Mesodermal cell (in vitro differentiated cells): ENCODE data around the gene CLPX. TPM values are rescaled to one million over a fixed set of nuclear protein-coding genes. Genes with fewer than 3 reads are reported as not detected.
"Not testable (repeated sequence)": the region's sequence is repeated elsewhere in the genome, so short reads cannot be mapped to it uniquely, and the experiment has no call there.

Experiments
- H3K27ac ChIP-seq: 2 replicates; pipeline ENCODE4 v1.7.0; 2013; ENCODE audit warnings: mild to moderate bottlenecking, low read depth, low read length, moderate library complexity; ENCODE audit not compliant: severe bottlenecking
- H3K36me3 ChIP-seq: 2 replicates; pipeline ENCODE4 v1.7.1; 2013; ENCODE audit warnings: mild to moderate bottlenecking, low read length, moderate library complexity; ENCODE audit not compliant: control insufficient read depth, insufficient read depth
- H3K4me1 ChIP-seq: one replicate; pipeline ENCODE4 v1.7.1; 2013; ENCODE audit warnings: mild to moderate bottlenecking, low read length; ENCODE audit not compliant: insufficient read depth, control insufficient read depth, poor library complexity, severe bottlenecking
- H3K4me3 ChIP-seq: 2 replicates; pipeline ENCODE4 v1.7.0; 2013; ENCODE audit warnings: low read length, control low read depth, mild to moderate bottlenecking; ENCODE audit not compliant: insufficient read depth, poor library complexity, severe bottlenecking; ENCODE audit errors: extremely low read depth
- H3K9me3 ChIP-seq: 2 replicates; pipeline ENCODE4 v1.7.1; 2013; ENCODE audit warnings: mild to moderate bottlenecking, low read length, moderate library complexity; ENCODE audit not compliant: control insufficient read depth
- WGBS, 2 experiments: methylation state at CpG; one replicate each; pipeline ENCODE4 v1.1.5; 2013; ENCODE audit warnings: missing lambda C conversion rate in 2 of 2; ENCODE audit not compliant: insufficient coverage in 2 of 2; 5-methylcytosine and 5-hydroxymethylcytosine counted together
- polyA plus RNA-seq, 2 experiments: library from polyadenylated mRNA; stranded (reverse); fragments of 50-300 nt; gene quantifications; one replicate each; pipeline ENCODE4 v1.2.3, GENCODE V29; 2013

CLPX gene
- polyA plus RNA-seq (2013, experiment 1 of 2) = 48.1 TPM
- polyA plus RNA-seq (2013, experiment 2 of 2) = 41.9 TPM

DNA sequence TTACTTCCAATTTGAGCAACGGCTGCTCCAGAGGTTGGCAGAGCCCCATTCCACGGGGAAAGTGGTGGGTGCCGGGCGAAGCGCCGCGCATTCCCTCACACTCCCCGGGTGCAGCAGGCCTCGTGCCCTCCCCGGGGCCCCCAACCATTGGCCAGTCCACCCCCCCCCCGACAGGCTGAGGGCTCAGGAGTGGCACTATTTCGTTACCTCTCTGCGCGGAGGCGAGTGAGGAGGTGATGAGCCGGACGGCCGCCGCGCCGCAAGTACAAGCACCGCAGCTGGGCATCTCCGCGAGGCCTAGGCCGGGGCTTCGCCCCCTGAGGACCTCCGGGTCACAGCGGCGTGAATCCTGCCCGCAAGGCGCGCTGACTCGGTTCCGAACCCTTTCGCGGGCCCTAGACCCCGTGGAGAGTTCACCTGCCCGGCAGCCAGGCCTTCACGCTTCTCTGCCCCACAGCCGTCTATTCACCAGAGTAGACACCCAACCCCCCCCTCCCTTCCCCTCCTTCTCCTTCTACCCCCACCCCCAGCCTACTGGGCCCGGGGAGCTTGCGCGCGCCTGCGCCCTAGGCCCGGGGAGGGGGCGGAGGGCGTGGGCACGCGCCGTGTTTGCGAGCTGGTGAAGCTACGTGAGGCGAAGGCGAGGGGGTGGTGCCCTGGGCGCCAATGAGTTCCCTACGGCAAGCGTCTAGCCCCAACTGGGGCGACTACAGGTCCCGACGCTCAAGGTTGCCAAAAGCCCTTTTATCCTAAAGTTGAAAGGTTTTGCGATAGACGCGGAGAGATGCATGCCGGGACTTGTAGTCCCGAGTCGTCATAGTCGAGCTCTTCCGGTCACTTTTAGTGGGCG, at the start of gene CLPX:
CLPX (minus strand) TSS at position 475 of the 850 bp plus-strand sequence; CDS start at position 286, 189 bp downstream.
- H3K27ac ChIP-seq = peak within 1 kb of the TSS; percentile 81
- H3K4me3 ChIP-seq = peak within 1 kb of the TSS; percentile 92
- 0 to 1% methylated on average over 48 to 50 of the region's 70 CpGs for WGBS, 2 experiments
- peaks cover 20% of the 10 kb centered on the region for H3K36me3 ChIP-seq
- H3K9me3 ChIP-seq = no peaks in the 10 kb centered on the region
- peaks cover 13% of the 10 kb centered on the region for H3K4me1 ChIP-seq

DNA sequence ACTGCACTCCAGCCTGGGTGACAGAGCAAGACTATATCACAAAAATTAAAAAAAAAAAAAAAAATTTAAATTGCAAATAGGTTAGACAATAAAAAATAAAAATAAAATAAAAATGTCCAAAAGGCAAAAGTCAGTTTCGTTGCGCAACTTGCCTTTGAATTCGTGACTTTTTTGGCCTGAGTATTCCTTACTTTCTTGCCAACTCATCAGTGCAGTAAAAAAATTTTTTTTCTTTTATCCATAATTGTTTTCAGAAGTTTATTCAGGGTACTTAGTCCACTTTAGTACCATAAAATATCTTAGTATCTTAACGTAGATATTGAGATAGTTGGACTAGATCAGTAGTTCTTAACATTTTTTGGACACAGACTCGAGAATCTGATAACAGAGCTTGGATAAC, 48.6 kb upstream of the CLPX start:
- WGBS, 2 experiments = 95 to 100% methylated on average over 1 to 4 of the region's 5 CpGs
- Histone ChIP-seq H3K4me1 (no peaks in the 10 kb centered on the region), H3K27ac (no peak overlapping the region), H3K4me3 (no peak overlapping the region), H3K9me3 (no peaks in the 10 kb centered on the region), H3K36me3 (no peaks in the 10 kb centered on the region)

DNA sequence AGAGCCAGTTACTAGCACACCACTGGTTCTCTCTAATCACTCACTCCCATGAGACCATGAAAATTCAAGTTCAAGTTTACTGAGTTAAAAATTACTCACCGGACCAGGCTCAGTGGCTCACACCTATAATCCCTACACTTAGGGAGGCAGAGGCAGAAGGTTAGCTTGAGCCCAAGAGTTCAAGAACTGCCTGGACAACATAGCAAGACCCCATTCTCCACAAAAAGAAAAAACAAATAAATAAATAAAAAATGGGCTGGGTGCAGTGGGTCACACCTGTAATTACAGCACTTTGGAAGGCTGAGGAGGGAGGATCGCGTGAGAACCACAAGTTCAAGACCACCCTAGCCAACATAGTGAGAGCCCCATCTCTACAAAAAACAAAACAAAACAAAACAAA, 47.4 kb upstream of the CLPX start:
- no peak overlapping the region for H3K4me3 ChIP-seq
- WGBS, 2 experiments = 88 to 100% methylated on average over 1 of the region's 3 CpGs
- no peaks in the 10 kb centered on the region for H3K9me3 ChIP-seq
- no peak overlapping the region for H3K27ac ChIP-seq
- H3K36me3 ChIP-seq = no peaks in the 10 kb centered on the region
- no peaks in the 10 kb centered on the region for H3K4me1 ChIP-seq

DNA sequence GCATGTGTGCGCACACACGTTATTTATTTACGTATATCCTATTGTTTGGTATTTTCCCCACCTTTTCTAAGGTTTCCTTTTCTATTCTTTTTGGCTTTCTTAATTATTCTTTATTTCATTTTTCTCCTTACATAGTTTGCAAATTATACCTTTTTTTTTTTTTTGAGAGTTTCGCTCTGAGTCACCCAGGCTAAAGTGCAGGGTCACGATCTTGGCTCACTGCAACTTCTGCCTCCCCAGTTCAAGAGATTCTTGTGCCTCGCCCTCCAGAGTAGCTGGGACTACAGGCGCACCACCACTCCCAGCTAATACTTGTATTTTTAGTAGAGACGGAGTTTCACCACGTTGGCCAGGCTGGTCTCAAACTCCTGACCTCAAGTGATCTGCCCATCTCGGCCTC, 46.2 kb upstream of the CLPX start:
- Histone ChIP-seq H3K4me1 (no peaks in the 10 kb centered on the region), H3K9me3 (no peaks in the 10 kb centered on the region), H3K4me3 (no peak overlapping the region), H3K36me3 (no peaks in the 10 kb centered on the region), H3K27ac (no peak overlapping the region)
- 86 to 97% methylated on average over 6 to 10 of the region's 10 CpGs for WGBS, 2 experiments

DNA sequence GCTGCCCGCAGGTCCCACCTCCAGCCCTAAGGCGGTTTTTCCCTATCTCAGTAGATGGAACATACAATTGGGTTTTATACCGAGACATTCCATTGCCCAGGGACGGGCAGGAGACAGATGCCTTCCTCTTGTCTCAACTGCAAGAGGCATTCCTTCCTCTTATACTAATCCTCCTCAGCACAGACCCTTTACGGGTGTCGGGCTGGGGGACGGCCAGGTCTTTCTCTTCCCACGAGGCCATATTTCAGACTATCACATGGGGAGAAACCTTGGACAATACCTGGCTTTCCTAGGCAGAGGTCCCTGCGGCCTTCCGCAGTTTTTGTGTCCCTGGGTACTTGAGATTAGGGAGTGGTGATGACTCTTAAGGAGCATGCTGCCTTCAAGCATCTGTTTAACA, 41.8 kb upstream of the CLPX start:
- not testable (repeated sequence) for H3K27ac ChIP-seq, H3K4me1 ChIP-seq, H3K9me3 ChIP-seq, H3K4me3 ChIP-seq, H3K36me3 ChIP-seq
- WGBS, 2 experiments = no CpG with 5 or more reads among the region's 10 CpGs

DNA sequence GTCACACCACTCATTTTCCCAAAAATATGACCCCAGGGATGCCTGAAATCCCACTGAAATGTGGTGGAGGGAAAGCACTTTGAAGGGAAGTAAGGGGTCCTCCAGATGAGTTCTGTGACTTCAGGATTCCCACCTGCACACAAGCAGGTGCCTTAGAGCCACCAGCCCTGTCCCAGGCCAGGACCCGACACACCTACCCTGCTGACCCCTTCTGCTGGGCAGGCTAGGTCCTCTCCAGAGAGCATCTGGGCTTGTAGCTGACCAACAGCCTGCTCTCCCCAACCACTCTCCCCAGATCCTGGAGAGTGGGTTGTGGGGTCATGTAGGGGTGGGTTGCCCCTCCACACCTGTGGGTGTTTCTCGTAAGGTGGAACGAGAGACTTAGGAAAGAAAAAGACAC, 41.1 kb upstream of the CLPX start:
- no peak overlapping the region for H3K27ac ChIP-seq
- 100% methylated on average over 1 of the region's 3 CpGs; no CpG with 5 or more reads in 1 of the 2 experiments for WGBS, 2 experiments
- no peaks in the 10 kb centered on the region for H3K4me1 ChIP-seq
- no peak overlapping the region for H3K4me3 ChIP-seq
- H3K36me3 ChIP-seq = no peaks in the 10 kb centered on the region
- no peaks in the 10 kb centered on the region for H3K9me3 ChIP-seq

DNA sequence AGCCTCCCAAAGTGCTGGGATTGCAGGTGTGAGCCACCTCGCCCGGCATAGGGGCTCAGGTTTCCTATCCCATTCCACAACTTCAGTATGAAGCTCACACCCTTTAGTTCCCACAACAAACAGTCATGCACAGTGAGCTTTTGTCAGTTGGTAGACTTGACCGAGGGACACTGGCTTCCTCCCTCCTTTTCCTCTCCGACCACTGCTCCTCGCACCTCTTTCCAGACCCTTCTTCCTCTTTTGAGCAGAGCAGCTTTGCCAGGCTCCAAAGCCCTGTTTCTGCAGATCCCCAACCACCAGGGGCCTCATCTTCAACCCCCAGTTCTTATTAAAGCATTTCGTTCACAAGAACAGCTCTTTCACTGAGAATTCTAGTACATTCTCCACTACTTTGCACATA, 38.9 kb upstream of the CLPX start:
- WGBS, 2 experiments = 86 to 100% methylated on average over 4 to 5 of the region's 6 CpGs
- Histone ChIP-seq H3K36me3 (no peaks in the 10 kb centered on the region), H3K4me3 (no peak overlapping the region), H3K4me1 (no peaks in the 10 kb centered on the region), H3K27ac (no peak overlapping the region), H3K9me3 (no peaks in the 10 kb centered on the region)

DNA sequence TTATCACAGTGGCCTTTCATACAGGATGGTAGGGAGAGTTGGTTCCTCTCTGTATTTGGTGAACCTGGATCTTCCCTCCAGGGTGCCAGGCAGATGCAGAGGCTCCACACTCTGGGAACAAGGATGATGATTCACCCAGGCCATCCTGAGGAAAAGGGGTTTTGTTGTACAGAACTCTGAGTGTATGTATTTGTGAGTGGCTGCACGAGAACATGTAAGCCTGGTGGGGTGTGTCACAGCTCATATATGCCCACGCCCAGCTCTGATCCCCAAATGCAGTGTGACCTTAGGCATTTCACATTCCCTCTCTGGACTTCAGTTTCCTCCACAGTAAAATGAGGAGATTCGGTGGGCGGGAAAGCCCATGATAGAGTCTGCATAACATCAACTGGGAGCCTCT, 37.7 kb upstream of the CLPX start:
- H3K36me3 ChIP-seq = no peaks in the 10 kb centered on the region
- H3K9me3 ChIP-seq = no peaks in the 10 kb centered on the region
- no peak overlapping the region for H3K4me3 ChIP-seq
- no peak overlapping the region for H3K27ac ChIP-seq
- H3K4me1 ChIP-seq = no peaks in the 10 kb centered on the region
- WGBS, 2 experiments = 91 to 96% methylated on average over 3 to 4 of the region's 4 CpGs

DNA sequence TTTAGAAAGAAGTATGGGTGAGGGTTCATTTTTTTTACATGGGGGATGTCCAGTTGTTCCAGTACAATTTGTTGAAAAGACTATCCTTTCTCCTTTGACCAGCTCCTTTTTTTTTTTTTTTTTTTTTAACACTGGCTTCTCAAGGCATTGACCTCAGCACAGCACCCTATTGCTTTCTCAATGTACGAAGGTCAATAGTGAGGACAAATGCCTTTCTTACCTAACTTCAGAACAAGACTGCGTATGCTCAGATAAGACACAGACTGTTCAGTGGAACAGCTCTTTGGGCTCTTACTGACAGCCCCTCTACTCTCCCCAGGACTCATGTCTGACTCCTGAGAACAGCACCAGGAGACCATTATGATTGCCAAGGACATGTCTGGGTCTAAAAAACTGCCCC, 36.6 kb upstream of the CLPX start:
- Histone ChIP-seq H3K4me1 (no peaks in the 10 kb centered on the region), H3K9me3 (no peaks in the 10 kb centered on the region), H3K4me3 (no peak overlapping the region), H3K36me3 (no peaks in the 10 kb centered on the region), H3K27ac (no peak overlapping the region)
- 93 to 95% methylated on average over 2 of the region's 2 CpGs for WGBS, 2 experiments

DNA sequence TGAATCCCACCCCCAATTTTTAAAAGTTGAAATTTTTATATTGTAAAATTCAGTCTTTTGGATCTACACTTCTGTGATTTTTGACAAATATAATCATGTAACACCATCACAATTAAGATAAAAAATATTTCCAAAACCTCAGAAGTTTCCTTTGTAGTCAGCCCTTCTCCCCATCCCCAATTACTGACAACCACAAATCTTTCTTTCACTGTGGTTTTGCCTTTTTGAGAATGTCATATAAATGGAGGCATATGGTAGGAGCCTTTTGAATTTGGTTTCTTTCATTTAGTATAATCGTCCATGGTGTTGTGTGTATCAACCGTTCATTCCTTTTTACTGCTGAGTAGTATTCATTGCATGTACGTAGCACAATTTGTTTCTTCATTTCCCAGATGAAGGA, 34.0 kb upstream of the CLPX start:
- no peak overlapping the region for H3K4me3 ChIP-seq
- H3K4me1 ChIP-seq = no peaks in the 10 kb centered on the region
- 97 to 100% methylated on average over 3 of the region's 3 CpGs for whole genome bisulfite sequencing, 2 experiments
- H3K27ac ChIP-seq = no peak overlapping the region
- H3K36me3 ChIP-seq = no peaks in the 10 kb centered on the region
- no peaks in the 10 kb centered on the region for H3K9me3 ChIP-seq
